A673 (cell line): Measurements from ENCODE around the gene THRB. TPM values are rescaled to one million over a fixed set of nuclear protein-coding genes. Genes with fewer than 3 reads are reported as not detected.

Experiments used
- BruUV-seq: library from RNA; stranded (reverse); fragments of 400-500 nt; replicated peaks from 2 replicates; lab custom pipeline; 2021; lab: Mats Ljungman, UMichigan
- CTCF ChIA-PET: fragments of 300-600 bp; sonication (Branson Sonifier 250); formaldehyde crosslinking; loops from one replicate; lab custom pipeline; 2022; ENCODE audit warnings: antibody characterized with exemption; lab: Charles Lee
- POLR2A ChIA-PET: fragments of 300-600 bp; sonication (Branson Sonifier 250); formaldehyde crosslinking; loops from one replicate; lab custom pipeline; 2022; ENCODE audit warnings: antibody characterized with exemption; ENCODE audit not compliant: low non-redundant PET; lab: Charles Lee
- DNase-seq: peaks from one replicate; pipeline ENCODE4 v3.0.0-alpha.2; 2015; ENCODE audit warnings: low spot score
- H3K27ac ChIP-seq: fragments of 200-600 bp; sonication (generic); 2 replicates; pipeline ENCODE4 v1.5.1; 2016; ENCODE audit warnings: mixed run types, low read depth, mild to moderate bottlenecking, mixed read lengths, antibody characterized with exemption, low read length; ENCODE audit not compliant: poor library complexity, severe bottlenecking
- H3K27me3 ChIP-seq: fragments of 200-600 bp; sonication (generic); replicated peaks from 2 replicates; pipeline ENCODE4 v1.6.1; 2017; ENCODE audit warnings: mixed run types, low read depth, mild to moderate bottlenecking, mixed read lengths, antibody characterized with exemption, low read length; ENCODE audit not compliant: insufficient read depth, poor library complexity
- H3K36me3 ChIP-seq: fragments of 200-600 bp; sonication (generic); 2 replicates; pipeline ENCODE4 v1.6.1; 2016; ENCODE audit warnings: mixed run types, mild to moderate bottlenecking, mixed read lengths, antibody characterized with exemption, low read length; ENCODE audit not compliant: insufficient read depth, poor library complexity, severe bottlenecking
- H3K4me1 ChIP-seq: fragments of 200-600 bp; sonication (generic); 2 replicates; pipeline ENCODE4 v1.6.1; 2017; ENCODE audit warnings: mixed run types, mild to moderate bottlenecking, mixed read lengths, antibody characterized with exemption, low read length; ENCODE audit not compliant: insufficient read depth, poor library complexity, severe bottlenecking
- H3K4me3 ChIP-seq: fragments of 200-600 bp; sonication (generic); 2 replicates; pipeline ENCODE4 v1.5.1; 2016; ENCODE audit warnings: low read depth, mixed run types, mild to moderate bottlenecking, mixed read lengths, low read length; ENCODE audit not compliant: poor library complexity, severe bottlenecking
- H3K9me3 ChIP-seq: fragments of 200-600 bp; sonication (generic); 2 replicates; pipeline ENCODE4 v1.6.1; 2016; ENCODE audit warnings: mixed run types, low read depth, mild to moderate bottlenecking, mixed read lengths, antibody characterized with exemption, low read length; ENCODE audit not compliant: poor library complexity, severe bottlenecking
- EZH2 ChIP-seq: fragments of 200-600 bp; sonication (generic); IDR thresholded peaks from 2 replicates; pipeline ENCODE4 v1.6.1; 2017; ENCODE audit warnings: borderline replicate concordance, low read depth, mild to moderate bottlenecking, mixed read lengths, antibody characterized with exemption, low read length; ENCODE audit not compliant: poor library complexity, severe bottlenecking
- intact Hi-C: fragments of 100-400 bp; cut with micrococcal nuclease; formaldehyde crosslinking; loops from one replicate; pipeline ENCODE4 v1.10.0; 2022; ENCODE audit not compliant: unreplicated experiment
- microRNA-seq: library from miRNA; unstranded; fragments of <30 nt; microRNA quantifications from one replicate; pipeline ENCODE4 v1.2.0, GENCODE V29; 2021
- total RNA-seq: library from RNA; stranded (reverse); gene quantifications from 2 replicates; pipeline ENCODE4 v1.2.3, GENCODE V29; 2021
- TF ChIP-seq, protein P1 (sequence below): fragments of 300-800, 200-600 bp; sonication (generic); conservative IDR thresholded peaks from 2 replicates; pipeline ENCODE4 v1.5.1; 2017; ENCODE audit warnings: low read depth, mild to moderate bottlenecking, antibody characterized with exemption, low read length, moderate library complexity, mixed read lengths

Gene THRB
- total RNA-seq, 1 experiment from 2014 or later: 0.11 TPM

DNA sequence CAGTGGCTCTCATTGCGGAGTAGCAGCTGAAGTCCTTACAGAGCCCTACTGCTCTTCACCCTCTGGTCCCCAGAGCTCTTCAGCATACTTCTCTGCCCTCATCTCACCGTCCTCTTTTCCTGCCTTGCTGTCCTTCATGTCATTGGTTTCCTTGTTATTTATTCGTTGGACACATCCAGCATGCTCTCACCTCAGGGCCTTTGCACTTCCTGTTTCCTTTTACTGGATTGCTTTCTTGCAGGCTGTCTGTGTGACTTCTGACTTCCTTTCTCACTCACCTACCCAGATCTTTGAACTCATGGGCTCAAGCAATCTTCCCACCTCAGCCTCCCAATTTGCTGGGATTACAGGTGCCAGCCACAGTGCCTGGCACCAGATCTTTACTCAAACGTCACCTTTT is 422.5 kb downstream of the THRB start:
- ChIA-PET CTCF (no interaction called here), POLR2A (no interaction called here)
- Histone ChIP-seq H3K27ac (no peak overlapping the region), H3K27me3 (no peaks in the 10 kb centered on the region), H3K4me1 (no peaks in the 10 kb centered on the region), H3K36me3 (no peaks in the 10 kb centered on the region), H3K9me3 (no peaks in the 10 kb centered on the region), H3K4me3 (no peak overlapping the region)
- TF ChIP-seq EZH2: no peak
- TF ChIP-seq, protein P1, sequence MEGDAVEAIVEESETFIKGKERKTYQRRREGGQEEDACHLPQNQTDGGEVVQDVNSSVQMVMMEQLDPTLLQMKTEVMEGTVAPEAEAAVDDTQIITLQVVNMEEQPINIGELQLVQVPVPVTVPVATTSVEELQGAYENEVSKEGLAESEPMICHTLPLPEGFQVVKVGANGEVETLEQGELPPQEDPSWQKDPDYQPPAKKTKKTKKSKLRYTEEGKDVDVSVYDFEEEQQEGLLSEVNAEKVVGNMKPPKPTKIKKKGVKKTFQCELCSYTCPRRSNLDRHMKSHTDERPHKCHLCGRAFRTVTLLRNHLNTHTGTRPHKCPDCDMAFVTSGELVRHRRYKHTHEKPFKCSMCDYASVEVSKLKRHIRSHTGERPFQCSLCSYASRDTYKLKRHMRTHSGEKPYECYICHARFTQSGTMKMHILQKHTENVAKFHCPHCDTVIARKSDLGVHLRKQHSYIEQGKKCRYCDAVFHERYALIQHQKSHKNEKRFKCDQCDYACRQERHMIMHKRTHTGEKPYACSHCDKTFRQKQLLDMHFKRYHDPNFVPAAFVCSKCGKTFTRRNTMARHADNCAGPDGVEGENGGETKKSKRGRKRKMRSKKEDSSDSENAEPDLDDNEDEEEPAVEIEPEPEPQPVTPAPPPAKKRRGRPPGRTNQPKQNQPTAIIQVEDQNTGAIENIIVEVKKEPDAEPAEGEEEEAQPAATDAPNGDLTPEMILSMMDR: no peak
- intact Hi-C loops: no loop called here
- BruUV-seq: no TSS peak
- no peak for DNase-seq

DNA sequence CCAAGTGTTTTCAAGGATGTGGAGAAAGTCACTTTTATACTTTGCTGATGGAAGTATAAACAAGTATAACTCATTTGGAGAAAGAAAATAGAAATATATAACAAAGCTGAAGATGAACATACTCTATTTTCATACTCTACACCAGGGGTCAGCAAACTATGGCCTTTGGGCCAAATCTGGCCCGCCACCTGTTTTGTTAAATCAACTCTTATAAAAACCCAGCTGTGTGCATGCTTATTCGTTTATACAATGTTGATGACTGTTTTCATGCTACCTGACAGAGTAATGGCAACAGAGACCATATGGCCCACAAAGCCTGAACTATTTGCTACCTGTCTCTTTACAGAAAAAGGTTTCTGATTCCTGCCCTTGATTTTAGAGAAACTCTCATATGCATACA is 425.6 kb downstream of the THRB start:
- Histone ChIP-seq H3K4me1 (no peaks in the 10 kb centered on the region), H3K9me3 (no peaks in the 10 kb centered on the region), H3K36me3 (no peaks in the 10 kb centered on the region), H3K27ac (no peak overlapping the region), H3K27me3 (no peaks in the 10 kb centered on the region), H3K4me3 (no peak overlapping the region)
- intact Hi-C loops: no loop called here
- DNase-seq: no peak
- ChIA-PET POLR2A (no interaction called here), CTCF (no interaction called here)
- TF ChIP-seq, protein P1: 0 out of 2 replicates have a peak, but pooled peaks have one; percentile 11
- no peak for TF ChIP-seq EZH2
- no TSS peak for BruUV-seq

DNA sequence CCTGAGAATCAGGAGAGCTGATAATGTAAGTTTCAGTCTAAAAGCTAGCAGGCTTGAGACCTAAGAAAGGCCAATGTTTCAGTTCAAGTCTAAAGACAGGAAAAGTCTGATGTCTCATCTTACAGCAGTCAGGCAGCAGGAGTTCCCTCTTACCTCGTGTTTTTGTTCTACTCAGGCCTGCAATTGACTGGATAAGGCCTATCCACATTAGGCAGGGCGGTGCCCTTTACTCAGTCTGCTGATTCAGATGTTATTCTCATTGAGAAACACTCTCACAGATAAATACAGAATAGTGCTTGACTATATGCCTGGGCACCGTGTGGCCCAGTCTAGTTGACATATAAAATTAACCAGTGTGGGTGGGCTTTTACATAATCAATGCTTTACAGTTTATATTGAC is 427.2 kb downstream of the THRB start:
- ChIA-PET POLR2A (no interaction called here), CTCF (no interaction called here)
- H3K4me3 ChIP-seq: no peak overlapping the region
- intact Hi-C loops: no loop called here
- TF ChIP-seq EZH2: no peak
- TF ChIP-seq, protein P1: no peak
- H3K9me3 ChIP-seq: no peaks in the 10 kb centered on the region
- DNase-seq: no peak
- H3K27me3 ChIP-seq: no peaks in the 10 kb centered on the region
- H3K36me3 ChIP-seq: no peaks in the 10 kb centered on the region
- no peak overlapping the region for H3K27ac ChIP-seq
- no TSS peak for BruUV-seq
- H3K4me1 ChIP-seq: no peaks in the 10 kb centered on the region

Small RNA genes within 50 kb of the gene (microRNA-seq; reads per million reads assigned to microRNA genes)
- not detected for gene MIR4792
